ENCODE results near the gene LGALS13.

- TF ChIP-seq POLR2A (IDR thresholded peaks at IDR 0.05) (no peak), CTCF (IDR thresholded peaks at IDR 0.05) (no peak)
These were observed 28.9 kb downstream of the LGALS13 start for GRCh38 chr19:39631178-39631577.

Measured in thyroid gland (tissue), 4 donors.